Measurements from ENCODE around the gene KIF17. TPM values are rescaled to one million over a fixed set of nuclear protein-coding genes. Genes with fewer than 3 reads are reported as not detected.

KIF17 gene
- total RNA-seq, 4 donors from 2014 or later, result 0.76 to 5.6 (median 2.1) TPM

GRCh38 chr1:20713440-20713839 lies 4.4 kb downstream of the KIF17 start:
- Histone ChIP-seq H3K27ac (no peak overlapping the region), H3K4me3 (no peak overlapping the region), H3K9me3 (no peaks in the 10 kb centered on the region), H3K36me3 (no peaks in the 10 kb centered on the region), H3K27me3 (peaks cover 20% of the 10 kb centered on the region), H3K4me1 (peaks cover 14% of the 10 kb centered on the region)
- TF ChIP-seq POLR2AphosphoS5 (IDR thresholded peaks at IDR 0.05) (no peak), POLR2A (IDR thresholded peaks at IDR 0.05) (no peak), EP300 (IDR thresholded peaks at IDR 0.05) (no peak)
- TF ChIP-seq, protein P1, sequence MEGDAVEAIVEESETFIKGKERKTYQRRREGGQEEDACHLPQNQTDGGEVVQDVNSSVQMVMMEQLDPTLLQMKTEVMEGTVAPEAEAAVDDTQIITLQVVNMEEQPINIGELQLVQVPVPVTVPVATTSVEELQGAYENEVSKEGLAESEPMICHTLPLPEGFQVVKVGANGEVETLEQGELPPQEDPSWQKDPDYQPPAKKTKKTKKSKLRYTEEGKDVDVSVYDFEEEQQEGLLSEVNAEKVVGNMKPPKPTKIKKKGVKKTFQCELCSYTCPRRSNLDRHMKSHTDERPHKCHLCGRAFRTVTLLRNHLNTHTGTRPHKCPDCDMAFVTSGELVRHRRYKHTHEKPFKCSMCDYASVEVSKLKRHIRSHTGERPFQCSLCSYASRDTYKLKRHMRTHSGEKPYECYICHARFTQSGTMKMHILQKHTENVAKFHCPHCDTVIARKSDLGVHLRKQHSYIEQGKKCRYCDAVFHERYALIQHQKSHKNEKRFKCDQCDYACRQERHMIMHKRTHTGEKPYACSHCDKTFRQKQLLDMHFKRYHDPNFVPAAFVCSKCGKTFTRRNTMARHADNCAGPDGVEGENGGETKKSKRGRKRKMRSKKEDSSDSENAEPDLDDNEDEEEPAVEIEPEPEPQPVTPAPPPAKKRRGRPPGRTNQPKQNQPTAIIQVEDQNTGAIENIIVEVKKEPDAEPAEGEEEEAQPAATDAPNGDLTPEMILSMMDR (IDR thresholded peaks at IDR 0.05), result no peak
- WGBS, result 87% methylated on average over 5 of the region's 6 CpGs
- DNase-seq (ENCODE audit: low spot score in 2 of 2), result no peak

DNA sequence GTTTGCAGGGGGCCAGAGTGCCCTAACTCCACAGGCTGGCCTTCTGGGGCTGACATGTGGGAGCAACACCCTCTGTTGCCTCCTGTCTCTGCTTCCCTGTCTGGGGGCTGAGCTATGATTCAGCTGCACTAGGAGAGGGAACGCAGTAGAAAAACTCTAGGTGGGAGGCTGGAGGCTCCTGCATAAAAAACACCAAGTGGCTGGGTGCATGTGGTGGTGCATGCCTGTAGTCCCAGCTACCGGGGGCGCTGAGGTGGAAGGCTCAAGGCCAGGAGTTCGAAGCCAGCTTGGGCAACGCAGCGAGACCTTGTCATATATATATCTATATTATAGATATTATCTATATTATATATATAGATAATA lies 5.6 kb downstream of the KIF17 start:
- WGBS, result 98% methylated on average over 6 of the region's 6 CpGs
- Histone ChIP-seq H3K27ac (no peak overlapping the region), H3K4me1 (peaks cover 2% of the 10 kb centered on the region), H3K4me3 (no peak overlapping the region), H3K36me3 (no peaks in the 10 kb centered on the region), H3K27me3 (peaks cover 19% of the 10 kb centered on the region), H3K9me3 (no peaks in the 10 kb centered on the region)
- TF ChIP-seq POLR2AphosphoS5 (IDR thresholded peaks at IDR 0.05), result no peak
- no peak for TF ChIP-seq POLR2A (IDR thresholded peaks at IDR 0.05)
- TF ChIP-seq, protein P1 (IDR thresholded peaks at IDR 0.05), result no peak
- TF ChIP-seq EP300 (IDR thresholded peaks at IDR 0.05), result no peak
- no peak for DNase-seq (ENCODE audit: low spot score in 2 of 2)

DNA sequence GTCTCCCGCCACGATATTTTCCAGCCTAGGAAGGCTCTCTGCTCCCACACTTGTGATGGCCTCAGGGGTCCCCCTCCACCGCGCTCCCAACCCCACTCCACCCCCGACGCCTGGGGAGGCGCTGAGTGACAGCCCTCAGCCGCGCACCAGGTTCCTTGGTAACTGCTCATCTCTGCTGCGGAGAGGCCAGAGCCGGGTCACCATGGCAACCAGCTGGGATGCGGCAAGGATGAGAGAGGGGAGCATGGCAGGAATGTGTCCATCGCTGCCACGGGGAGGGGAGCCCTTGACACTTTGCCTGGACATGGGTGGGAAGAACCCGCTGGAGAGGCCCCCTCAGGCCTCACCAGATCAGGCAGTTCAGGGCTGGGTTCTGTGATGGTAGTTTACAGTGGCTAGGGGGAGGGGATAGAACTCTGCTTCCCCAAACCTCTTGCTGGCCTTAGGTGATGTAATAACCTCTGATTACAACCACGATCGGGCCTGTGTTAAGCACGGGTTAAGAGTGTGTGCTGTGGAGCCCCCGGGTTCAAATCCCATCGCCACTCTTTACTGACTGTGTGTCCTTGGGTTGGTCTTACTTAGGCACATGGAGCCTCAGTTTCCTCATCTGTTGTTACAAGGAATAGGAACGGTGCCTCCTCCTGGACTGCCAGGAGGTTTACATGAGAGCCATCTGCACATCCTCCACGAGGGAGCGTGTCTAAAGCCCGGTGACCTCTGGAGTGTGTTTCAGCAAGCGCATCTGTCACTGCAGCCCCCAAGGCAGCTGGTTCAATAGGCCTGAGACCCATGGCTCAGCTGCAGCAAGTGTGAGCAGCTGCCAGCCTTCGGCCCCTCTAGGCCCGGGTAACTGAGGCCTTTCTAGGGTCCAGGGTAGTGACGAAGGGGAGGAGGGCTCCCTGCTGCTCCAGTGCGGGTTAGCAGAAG lies 6.3 kb downstream of the KIF17 start:
- TF ChIP-seq, protein P1 (IDR thresholded peaks at IDR 0.05), result no peak
- TF ChIP-seq POLR2A (IDR thresholded peaks at IDR 0.05), result no peak
- TF ChIP-seq EP300 (IDR thresholded peaks at IDR 0.05), result no peak
- no peak for TF ChIP-seq POLR2AphosphoS5 (IDR thresholded peaks at IDR 0.05)
- 79% methylated on average over 20 of the region's 29 CpGs for WGBS
- Histone ChIP-seq H3K27ac (no peak overlapping the region), H3K27me3 (peaks cover 15% of the 10 kb centered on the region), H3K36me3 (no peaks in the 10 kb centered on the region), H3K9me3 (no peaks in the 10 kb centered on the region), H3K4me1 (no peaks in the 10 kb centered on the region), H3K4me3 (no peak overlapping the region)
- no peak for DNase-seq (ENCODE audit: low spot score in 2 of 2)

DNA sequence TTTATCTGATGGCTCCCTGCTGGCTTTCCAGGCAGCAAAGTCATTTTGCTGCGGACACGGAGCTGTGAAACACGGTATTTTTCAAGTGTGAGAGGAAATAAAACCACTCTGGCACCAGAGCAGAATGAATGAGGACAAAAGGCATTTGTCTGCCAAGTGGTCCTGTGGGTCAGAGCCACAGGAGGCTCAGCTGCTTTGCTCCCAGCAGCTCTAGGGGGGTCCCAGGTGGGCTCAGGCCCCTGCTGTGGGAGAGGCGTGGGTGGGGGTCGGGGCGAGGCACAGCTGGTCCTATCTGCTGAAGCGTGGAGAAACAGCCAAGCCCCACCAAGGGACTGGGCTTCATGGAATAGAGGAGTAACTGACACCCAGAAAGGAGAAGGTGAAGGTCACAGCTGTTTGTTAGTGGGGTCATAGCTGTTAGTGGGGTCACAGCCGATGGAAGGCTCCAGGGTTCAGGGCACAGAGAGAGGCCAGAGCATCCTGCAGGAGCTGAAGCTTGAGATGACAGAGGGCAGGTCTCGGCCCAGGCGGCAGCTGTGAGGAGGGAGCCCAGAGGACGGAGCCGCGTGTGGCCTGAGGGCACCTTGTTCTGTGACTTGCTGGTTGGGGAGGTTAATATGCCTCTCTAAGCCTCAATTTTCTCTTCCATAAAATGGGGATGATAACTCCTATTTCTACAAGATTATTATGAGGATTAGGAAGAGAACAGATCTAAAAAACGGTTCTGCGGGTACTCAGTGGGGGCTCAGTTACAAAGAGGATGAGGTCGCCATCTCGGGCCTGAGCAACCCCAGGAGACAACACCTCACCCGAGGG lies 7.1 kb downstream of the KIF17 start:
- TF ChIP-seq POLR2A (IDR thresholded peaks at IDR 0.05), result no peak
- no peak for TF ChIP-seq EP300 (IDR thresholded peaks at IDR 0.05)
- TF ChIP-seq POLR2AphosphoS5 (IDR thresholded peaks at IDR 0.05), result no peak
- TF ChIP-seq, protein P1 (IDR thresholded peaks at IDR 0.05), result no peak
- WGBS, result 73% methylated on average over 17 of the region's 18 CpGs
- peaks cover 9% of the 10 kb centered on the region for H3K27me3 ChIP-seq
- no peaks in the 10 kb centered on the region for H3K9me3 ChIP-seq
- no peaks in the 10 kb centered on the region for H3K4me1 ChIP-seq
- H3K4me3 ChIP-seq, result no peak overlapping the region
- no peak for DNase-seq (ENCODE audit: low spot score in 2 of 2)
- no peak overlapping the region for H3K27ac ChIP-seq
- no peaks in the 10 kb centered on the region for H3K36me3 ChIP-seq

- H3K27me3 ChIP-seq, result peaks cover 1% of the 10 kb centered on the region
- H3K36me3 ChIP-seq, result no peaks in the 10 kb centered on the region
- H3K27ac ChIP-seq, result no peak overlapping the region
- no peaks in the 10 kb centered on the region for H3K9me3 ChIP-seq
- H3K4me1 ChIP-seq, result no peaks in the 10 kb centered on the region
- WGBS, result 100% methylated on average over 3 of the region's 3 CpGs
- H3K4me3 ChIP-seq, result no peak overlapping the region
- no peak for DNase-seq (ENCODE audit: low spot score in 2 of 2)
- TF ChIP-seq, protein P1 (IDR thresholded peaks at IDR 0.05), result no peak
- TF ChIP-seq POLR2A (IDR thresholded peaks at IDR 0.05), result no peak
- TF ChIP-seq EP300 (IDR thresholded peaks at IDR 0.05), result no peak
- no peak for TF ChIP-seq POLR2AphosphoS5 (IDR thresholded peaks at IDR 0.05)
Observed at GRCh38 chr1:20709868-20710267, 7.9 kb downstream of the KIF17 start.

Data from suprapubic skin (tissue), 4 donors.